HG02970 (cell line): Measurements from ENCODE around the gene APOL6.

Source experiments
- ATAC-seq: cut with Tn5 transposase; IDR thresholded peaks from one replicate; pipeline ENCODE4 v1.9.1; 2021; ENCODE audit warnings: mild to moderate bottlenecking, moderate library complexity, moderate number of reproducible peaks; ENCODE audit not compliant: unreplicated experiment, low FRiP score

APOL6 gene

DNA sequence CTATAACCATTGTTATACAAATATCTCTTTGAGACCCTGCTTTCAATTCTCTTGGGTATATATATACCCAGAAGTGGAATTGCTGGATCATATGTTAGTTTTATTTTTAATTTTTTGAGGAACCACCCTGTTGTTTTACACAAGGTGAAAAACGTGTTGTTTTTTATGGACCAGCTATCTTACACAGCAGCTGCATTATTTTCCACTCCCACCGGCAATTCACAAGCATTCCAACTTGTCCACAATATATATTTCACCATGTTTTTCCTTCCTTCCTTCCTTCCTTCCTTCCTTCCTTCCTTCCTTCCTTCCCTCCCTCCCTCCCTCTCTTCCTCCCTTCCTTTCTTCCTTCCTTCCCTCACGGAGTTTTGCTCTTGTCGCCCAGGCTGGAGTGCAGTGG, 63.1 kb downstream of the APOL6 start:
- no peak for ATAC-seq

DNA sequence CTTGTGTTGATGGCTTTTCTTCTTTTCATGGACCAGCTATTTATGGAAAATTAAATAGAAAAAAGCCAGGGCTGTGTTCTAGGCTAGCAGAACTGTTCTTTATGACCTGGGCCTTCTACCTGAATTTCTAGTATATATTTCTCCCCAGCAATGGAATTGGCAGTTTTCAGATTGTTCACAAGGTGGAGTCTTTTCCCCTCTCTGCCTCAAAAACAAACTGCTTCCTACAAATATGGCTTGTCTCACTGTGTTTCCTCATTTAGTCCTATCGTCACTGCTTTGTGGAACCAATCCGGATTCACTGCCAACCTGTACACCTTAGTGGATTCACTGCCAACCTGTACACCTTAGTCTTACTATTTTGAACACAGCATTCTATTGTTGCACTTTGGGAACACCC, 64.4 kb downstream of the APOL6 start:
- no peak for ATAC-seq

DNA sequence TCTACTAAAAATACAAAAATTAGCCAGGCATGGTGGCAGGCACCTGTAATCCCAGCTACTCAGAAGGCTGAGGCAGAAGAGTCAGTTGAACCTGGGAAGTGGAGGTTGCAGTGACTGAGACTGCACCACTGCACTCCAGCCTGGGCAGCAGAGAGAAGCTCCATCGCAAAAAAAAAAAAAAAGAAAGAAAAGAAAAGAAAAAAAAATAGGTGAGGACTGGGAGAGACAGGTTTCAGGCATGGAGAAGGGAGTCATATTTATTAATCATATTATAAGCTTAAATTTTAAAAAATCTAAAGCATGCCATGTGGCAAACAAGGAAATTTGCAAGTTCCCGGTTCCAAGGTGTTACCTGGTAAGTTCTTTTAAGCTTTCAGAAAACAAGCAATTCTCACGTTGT, 69.3 kb downstream of the APOL6 start, which contains the start of gene APOL5:
Gene APOL5 (plus strand): TSS at position 301 of the 400 bp plus-strand sequence. CDS start 0 bp downstream, at position 301.
- ATAC-seq, result no peak
